SH-SY5Y (cell line): ENCODE results near the gene AEBP2.

ENCODE experiments used
- GATA2 ChIP-seq: IDR thresholded peaks from 2 replicates; pipeline ENCODE4 v1.6.1; 2011; ENCODE audit warnings: mild to moderate bottlenecking, low read depth, low read length
- GATA3 ChIP-seq: IDR thresholded peaks from 2 replicates; pipeline ENCODE4 v1.6.1; 2011; ENCODE audit warnings: low read depth, mild to moderate bottlenecking, low read length, moderate library complexity

DNA sequence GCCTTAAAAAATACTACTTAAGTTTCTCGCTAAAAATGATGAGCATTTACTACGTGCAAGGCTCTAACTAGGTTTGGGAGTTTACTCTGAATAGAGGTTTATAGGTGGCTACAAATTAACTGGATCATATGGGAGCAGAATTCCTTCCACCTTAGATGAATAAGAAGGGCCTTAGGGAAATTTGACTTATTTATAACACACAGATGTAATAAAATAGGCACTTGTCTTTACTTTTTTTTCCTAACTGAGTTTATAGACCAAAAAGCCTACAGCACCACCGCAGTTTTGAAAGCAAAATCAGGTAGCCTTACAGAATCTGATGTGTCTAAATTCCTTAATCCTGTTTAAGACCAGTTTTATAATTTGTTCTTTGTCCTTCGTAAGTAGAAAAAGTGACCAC lies 10.5 kb downstream of the AEBP2 start:
- TF ChIP-seq GATA3 (no peak), GATA2 (no peak)
